NCI-H2107 (cell line): Measurements from ENCODE around the gene HSP90AB1.

Experiments used
- DNase-seq: peaks from one replicate; lab custom pipeline; 2025; lab: John Stamatoyannopoulos, UW

The HSP90AB1 gene

DNA sequence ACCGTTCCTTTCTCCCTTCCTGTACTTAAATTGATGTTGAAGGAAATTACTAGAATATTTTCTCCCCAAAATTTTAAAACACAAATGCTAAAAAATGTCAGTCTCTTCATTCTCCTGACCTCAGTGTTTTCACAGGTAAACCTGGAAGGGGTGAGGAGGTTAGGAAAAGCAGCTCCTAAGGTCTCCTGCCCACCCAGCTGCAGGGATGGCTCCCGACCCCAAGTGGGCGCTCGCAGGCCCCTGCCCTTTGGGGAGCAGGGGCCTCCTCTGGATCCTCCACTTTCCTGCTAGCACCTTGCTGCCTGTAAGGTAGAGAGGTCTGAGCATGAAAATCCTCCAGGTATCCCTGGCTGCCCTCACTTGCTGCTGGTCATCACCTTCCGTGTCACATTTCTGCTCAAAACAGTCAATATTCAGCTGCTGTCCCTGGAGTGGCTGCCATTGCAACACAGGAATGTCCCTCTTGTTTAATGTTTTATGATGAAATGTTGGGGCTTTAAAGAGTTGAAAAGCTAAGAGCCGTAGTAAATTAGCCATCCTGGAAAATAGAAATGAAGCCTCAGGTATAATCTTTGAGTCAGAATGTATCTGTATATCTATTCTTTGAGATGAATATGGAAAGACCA, 10.9 kb upstream of the HSP90AB1 start:
- no peak for DNase-seq

DNA sequence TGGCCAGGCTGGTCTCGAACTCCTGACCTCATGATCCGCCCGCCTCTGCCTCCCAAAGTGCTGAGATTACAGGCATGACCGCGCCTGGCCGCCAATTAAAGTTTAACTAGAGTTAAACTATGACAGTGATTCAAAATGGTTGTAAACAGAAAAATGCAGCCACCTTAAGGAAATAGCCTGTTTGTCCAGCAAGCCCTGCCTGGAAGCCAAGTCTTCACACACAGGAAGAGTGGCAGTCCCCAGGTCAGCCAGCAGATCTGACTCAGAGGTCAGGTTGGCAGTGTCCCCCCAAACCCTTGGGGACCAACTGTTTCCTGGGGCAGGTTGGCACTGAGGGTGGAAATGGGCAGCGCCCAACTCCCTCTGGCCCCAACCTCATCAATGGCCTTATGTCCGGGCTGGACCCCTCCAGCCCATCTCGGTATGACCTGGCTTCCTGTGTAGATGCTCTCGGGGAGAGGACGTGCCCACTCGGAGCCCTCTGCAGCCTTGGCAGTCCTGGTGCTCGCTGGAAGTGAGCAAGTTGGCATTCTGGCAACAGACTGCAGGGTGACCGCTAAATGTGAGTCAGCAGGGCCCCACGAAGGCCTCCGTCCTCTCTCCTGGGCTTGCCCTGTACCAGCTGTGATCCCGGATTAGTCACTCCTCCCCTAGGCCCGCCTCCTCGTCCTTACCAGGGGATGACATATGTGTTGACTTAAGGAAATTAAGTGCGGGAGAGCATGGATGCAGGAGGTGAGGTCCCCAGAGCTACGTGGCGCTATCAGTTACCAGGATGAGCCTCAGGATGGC, 9.7 kb upstream of the HSP90AB1 start:
- peak; percentile 46 for DNase-seq

DNA sequence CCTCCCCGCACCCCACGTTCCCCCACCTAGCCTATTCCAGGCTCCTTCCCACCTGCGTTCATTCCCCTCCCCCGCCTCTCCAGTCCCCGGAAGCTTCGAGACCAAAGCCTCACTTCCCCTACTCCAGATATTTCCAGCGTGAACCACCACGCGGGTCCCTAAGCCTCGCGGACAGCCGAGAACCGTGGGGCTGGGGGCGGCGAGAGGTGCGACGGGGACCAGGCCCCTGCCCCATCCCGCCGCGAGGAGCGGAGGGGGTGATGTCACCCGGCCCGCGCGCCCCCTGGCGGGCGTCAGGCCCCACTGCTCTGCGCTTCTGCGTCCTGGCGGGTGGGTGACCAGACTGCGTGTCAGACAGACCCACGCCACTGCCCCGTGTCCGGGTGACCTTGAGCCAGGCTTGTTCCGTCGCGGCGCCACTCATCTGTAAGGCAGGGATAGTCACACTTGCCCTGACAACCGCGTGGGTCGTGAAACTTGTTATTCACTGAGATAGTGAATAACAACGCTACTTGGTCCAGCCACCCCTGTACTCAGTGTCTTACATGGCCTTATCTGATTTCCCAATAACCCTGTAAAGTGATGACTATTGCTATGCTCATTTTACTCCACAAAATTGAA, 9.0 kb upstream of the HSP90AB1 start:
- DNase-seq = no peak

GRCh38 chr6:44238687-44239350, 8.1 kb upstream of the HSP90AB1 start:
- DNase-seq = no peak

DNA sequence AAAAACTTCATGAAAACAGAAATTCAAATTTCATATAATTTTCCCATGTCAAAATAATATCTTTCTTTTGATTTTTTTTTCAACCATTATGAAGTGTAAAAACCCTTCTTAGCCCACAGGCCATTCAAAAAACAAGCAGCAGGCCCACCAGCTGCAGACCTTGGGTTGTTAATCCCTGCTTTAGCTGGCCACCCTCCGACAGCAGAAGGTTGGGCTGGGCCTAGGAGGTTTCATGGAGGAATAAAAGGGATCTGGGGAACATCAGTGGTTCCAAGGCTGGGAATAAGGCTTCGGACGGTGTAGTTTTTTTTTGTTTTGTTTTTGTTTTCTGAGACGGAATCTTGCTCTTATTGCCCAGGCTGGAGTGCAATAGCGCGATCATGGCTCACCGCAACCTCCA, 3.6 kb upstream of the HSP90AB1 start:
- no peak for DNase-seq

GRCh38 chr6:44245391-44245911, 1.4 kb upstream of the HSP90AB1 start:
- no peak for DNase-seq

DNA sequence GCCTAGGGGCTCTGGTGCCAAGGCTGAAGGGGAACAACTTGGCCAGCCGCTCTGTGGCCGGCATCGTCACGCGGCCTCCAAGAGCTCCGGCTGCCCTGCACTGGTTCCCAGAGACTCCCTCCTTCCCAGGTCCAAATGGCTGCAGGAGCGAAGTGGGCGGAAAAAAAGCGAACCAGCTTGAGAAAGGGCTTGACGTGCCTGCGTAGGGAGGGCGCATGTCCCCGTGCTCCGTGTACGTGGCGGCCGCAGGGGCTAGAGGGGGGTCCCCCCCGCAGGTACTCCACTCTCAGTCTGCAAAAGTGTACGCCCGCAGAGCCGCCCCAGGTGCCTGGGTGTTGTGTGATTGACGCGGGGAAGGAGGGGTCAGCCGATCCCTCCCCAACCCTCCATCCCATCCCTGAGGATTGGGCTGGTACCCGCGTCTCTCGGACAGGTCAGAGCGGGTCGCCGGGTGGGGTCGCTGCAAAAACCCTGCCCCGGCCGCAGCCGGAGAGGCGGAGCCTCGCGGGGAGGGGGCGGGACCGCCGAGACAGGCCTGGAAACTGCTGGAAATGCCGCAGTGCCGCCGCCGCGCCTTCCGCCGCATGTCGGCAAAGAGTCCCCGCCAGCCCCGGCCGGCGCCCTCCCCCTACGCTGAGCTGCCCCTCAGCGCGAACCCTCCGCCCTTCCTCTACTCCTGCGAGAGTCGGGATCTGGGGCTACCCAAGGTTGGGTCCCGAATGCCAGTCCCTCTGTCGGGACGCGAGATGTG, 814 bp upstream of the HSP90AB1 start:
- peak; percentile 29 for DNase-seq

DNA sequence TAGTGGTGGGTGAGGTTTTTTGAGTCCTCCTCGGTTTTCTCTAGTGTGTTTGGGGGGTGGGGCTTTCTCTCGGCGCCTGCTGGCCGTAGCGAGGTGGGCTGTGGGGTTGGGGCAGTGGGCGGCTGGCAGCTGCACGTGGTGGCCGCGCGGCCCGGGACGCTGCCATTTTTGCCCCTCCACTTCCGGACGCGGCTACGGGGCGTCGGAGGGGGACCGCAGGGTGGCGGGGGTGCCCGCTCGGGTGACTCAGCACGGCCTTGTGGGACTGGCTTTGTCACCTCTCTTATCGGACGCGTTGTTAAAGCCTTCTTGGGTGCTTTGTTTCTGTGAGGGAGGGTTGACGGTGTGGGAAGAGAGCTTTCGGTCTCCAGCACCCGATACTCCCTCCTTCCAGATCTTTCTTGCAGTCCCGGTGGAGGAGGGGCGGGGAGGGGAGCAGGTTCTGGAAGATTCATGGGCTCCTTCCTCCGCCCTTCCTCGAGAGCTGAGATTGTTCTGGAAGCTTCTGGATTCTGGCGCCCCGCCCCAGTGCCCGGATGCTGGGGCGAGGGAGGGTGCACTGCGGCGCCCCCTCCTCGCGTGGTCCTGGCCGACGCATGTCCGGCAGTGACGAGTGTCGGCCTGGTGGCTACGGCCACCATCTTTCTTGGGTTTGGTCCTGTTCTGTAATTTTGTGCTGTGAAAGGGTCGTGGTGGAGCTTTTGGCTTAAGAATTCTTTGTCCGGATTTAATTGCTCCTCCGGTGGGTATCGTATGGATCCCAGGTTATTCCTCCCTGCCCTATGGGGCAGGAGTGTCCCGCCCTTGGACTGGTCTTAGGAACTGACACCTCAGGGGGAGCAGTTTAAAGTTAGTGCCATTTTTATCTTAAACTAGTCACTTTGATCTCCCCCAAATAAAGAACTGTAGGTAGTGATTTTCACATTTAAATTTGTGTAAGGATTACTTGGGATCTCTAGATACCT, 719 bp downstream of the HSP90AB1 start:
- no peak for DNase-seq

DNA sequence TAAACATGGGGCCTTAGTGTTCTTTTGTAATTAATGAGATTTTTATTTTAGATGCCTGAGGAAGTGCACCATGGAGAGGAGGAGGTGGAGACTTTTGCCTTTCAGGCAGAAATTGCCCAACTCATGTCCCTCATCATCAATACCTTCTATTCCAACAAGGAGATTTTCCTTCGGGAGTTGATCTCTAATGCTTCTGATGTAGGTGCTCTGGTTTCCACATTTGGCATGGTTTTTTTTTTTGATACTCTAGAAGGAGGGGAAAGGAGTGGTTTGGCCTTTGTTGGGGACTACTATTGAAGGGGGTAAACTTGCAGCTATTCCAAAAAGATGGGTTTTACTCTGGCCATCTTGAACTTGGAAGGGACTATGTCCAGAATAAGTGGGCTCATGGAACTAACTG, 1.7 kb downstream of the HSP90AB1 start:
- no peak for DNase-seq

- no peak for DNase-seq
Measured at GRCh38 chr6:44249082-44249748, 2.3 kb downstream of the HSP90AB1 start.

- no peak for DNase-seq
Measured at GRCh38 chr6:44250067-44250717, 3.3 kb downstream of the HSP90AB1 start.

GRCh38 chr6:44250718-44251123, 3.8 kb downstream of the HSP90AB1 start:
- no peak for DNase-seq

- no peak for DNase-seq
Measured at GRCh38 chr6:44251576-44252524, 4.9 kb downstream of the HSP90AB1 start.

DNA sequence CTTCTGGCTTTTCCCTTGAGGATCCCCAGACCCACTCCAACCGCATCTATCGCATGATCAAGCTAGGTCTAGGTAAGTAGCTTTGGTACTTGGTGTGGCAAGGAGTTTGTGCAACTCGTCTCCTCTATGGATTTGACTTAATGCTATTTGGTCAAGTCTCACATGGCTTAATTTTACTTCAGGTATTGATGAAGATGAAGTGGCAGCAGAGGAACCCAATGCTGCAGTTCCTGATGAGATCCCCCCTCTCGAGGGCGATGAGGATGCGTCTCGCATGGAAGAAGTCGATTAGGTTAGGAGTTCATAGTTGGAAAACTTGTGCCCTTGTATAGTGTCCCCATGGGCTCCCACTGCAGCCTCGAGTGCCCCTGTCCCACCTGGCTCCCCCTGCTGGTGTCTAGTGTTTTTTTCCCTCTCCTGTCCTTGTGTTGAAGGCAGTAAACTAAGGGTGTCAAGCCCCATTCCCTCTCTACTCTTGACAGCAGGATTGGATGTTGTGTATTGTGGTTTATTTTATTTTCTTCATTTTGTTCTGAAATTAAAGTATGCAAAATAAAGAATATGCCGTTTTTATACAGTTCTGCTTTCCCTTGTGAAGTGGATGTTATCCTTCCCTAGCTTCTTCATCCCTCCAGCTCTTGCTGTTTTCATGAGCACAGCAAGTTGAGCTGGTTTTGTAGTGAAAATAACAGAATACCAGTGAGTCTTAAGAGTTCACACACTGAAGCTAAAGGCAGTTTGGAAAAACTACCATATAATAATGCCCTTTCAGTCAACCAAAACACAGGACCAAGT, 6.6 kb downstream of the HSP90AB1 start:
- no peak for DNase-seq

DNA sequence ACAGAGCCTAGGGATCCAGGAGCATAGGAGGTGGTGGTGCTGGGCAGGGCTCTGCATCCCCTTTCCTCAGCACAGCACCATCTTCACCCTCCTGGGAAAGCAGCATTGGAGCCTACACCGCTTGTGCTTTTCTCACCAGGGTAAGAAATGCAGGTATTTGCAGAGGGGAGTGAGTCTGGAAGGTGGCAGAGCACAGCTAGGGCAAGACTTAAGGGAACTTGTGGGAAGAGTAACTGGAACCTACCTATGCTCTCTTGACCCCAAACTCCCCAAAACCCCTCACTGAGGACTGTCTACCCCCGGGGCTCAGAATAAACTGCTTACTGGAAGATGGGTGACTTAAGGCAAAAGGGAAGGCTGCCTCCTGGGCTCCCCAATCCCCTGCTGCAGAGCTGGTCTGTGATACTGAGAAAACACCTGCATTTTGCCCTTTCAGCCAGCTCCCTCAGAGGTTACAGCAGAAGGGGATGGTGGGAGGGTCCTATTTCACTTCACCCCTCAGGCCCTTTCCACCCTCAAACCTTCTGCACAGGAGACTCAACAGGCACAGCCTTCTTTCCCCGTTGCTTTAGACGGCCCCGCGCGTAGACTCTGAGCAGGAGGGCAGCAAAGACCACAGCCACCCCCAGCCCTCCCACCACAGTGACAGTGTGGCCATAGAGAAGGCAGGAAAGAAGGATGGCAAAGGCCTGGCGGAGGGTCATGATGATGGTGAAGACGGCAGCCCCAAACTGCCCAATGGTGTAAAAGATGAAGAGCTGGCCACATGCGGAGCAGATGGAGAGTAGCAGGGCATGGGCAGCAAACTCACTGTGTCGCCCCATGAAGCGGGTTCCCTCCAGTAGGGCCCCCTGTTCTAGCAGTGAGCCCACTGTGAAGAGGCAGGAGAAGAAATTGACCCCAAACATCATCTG, 7.5 kb downstream of the HSP90AB1 start:
- no peak for DNase-seq

DNA sequence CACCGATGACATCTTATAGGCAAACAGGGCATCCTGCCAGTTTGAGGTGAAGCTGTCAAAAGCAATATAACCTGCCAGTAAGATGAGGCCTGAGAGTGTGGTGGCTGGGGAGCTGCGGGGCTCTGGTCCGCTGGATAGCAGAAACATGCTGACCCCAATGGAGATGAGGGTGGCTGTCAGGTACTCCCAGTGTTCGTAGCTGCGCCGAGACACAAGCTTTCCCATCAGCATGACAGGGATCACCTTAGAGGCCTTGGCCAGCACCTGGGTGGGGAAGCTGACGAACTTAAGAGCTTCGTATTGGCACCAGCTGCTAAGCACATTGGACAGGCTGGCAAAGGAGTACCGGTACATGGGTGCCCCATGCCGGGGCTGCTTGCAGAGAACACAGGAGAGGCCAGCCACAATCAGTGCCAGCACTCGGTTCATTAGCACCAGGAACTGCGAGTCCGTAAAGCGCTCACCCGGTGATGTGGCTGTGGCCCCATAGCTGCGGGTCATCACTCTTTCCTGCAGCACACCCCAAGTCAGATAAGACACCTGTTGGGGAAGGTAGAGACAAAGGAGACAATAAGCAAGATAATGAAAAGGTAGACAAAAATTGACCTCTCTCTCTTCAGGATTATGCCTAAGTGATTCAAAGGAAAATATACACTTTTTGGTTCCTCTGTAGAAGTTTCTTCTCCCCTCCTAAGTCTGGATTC, 8.4 kb downstream of the HSP90AB1 start:
- no peak for DNase-seq
